Small intestine (tissue), 7 donors: ENCODE measurements around the gene TMOD2. TPM values are rescaled to one million over a fixed set of nuclear protein-coding genes. Genes with fewer than 3 reads are reported as not detected.

Experiments
- DNase-seq, 2 donors: peaks; one replicate each; pipeline versions ENCODE4 v3.0.0 to v3.0.0-alpha.2; 2013
- FAIRE-seq: peaks from 2 replicates; lab custom pipeline; 2012; peaks lifted over from hg19 to GRCh38; lab: Jason Lieb, UNC
- H3K27ac ChIP-seq, 3 donors: one replicate each; pipeline ENCODE4 v1.5.1; 2013; ENCODE audit warnings: low read length in 2 of 3, mild to moderate bottlenecking in 2 of 3, control low read depth in 1 of 3, inconsistent platforms in 1 of 3, low read depth in 1 of 3, moderate library complexity in 1 of 3
- H3K27me3 ChIP-seq, 3 donors: one replicate each; pipeline ENCODE4 v1.6.1; 2013; ENCODE audit warnings: low read length in 3 of 3, inconsistent platforms in 1 of 3; ENCODE audit not compliant: control insufficient read depth in 3 of 3, insufficient read depth in 3 of 3
- H3K36me3 ChIP-seq, 3 donors: one replicate each; pipeline ENCODE4 v1.6.1; 2013; ENCODE audit warnings: low read length in 3 of 3, inconsistent platforms in 1 of 3, low read depth in 1 of 3, mild to moderate bottlenecking in 1 of 3, moderate library complexity in 1 of 3; ENCODE audit not compliant: control insufficient read depth in 3 of 3, insufficient read depth in 2 of 3
- H3K4me1 ChIP-seq, 3 donors: one replicate each; pipeline ENCODE4 v1.6.1; 2013; ENCODE audit warnings: low read length in 2 of 3, inconsistent platforms in 1 of 3, low read depth in 1 of 3, mild to moderate bottlenecking in 1 of 3, moderate library complexity in 1 of 3; ENCODE audit not compliant: control insufficient read depth in 3 of 3, insufficient read depth in 2 of 3
- H3K4me3 ChIP-seq, 3 donors: one replicate each; pipeline ENCODE4 v1.5.1; 2013; ENCODE audit warnings: low read length in 3 of 3, control low read depth in 1 of 3, inconsistent platforms in 1 of 3, low read depth in 1 of 3, mild to moderate bottlenecking in 1 of 3, moderate library complexity in 1 of 3
- H3K9me3 ChIP-seq, 2 donors: one replicate each; pipeline ENCODE4 v1.6.1; 2013; ENCODE audit warnings: low read depth in 1 of 2, low read length in 1 of 2; ENCODE audit not compliant: control insufficient read depth in 2 of 2, insufficient read depth in 1 of 2
- WGBS, 3 donors: extraction: QIAGEN DNeasy Blood & Tissue Kit; methylation state at CpG; one replicate each; pipeline ENCODE4 v1.1.7; 2013; 5-methylcytosine and 5-hydroxymethylcytosine counted together
- polyA plus RNA-seq, 4 donors: library from polyadenylated mRNA; stranded (reverse) in 3 of 4; unstranded in 1 of 4; fragments of 200-250 nt in 3 of 4; fragments of 120-200 nt in 1 of 4; gene quantifications; one replicate each; pipeline versions ENCODE4 v1.2.1 to v1.2.3, GENCODE V29; 2013
- donor health status: healthy with polysubstance abuse.
- donor health status: control.
- donor health status: control.
- donor health status: Bipolar disorder and iron deficiency.
- donor health status: healthy.

Gene TMOD2
- polyA plus RNA-seq, 4 donors, result 0.45 to 4.5 (median 1.9) TPM

DNA sequence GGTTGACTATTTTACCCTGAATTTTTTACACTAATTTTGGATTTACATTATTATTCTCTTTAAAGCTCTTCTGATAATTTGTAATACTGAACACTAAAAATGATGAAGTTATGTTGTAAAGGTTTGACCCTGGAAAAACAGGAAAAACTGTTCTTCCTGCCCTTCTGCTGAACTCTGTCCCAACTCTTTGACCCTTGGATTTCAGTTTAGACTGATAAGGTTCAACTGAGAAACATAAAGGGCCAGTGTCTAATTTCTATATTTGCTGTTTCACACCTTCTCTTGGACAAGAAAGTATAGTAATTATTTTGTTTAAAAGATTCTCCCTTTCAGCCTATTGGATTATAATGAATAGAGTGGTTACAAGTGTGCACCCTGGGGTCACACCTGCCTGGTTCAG is 65.2 kb downstream of the TMOD2 start:
- peaks cover 0 to 3% of the 10 kb centered on the region in 2 donors for H3K9me3 ChIP-seq
- FAIRE-seq (no peak), DNase-seq (peak; percentile 80 to 83)
- peaks cover 0 to 11% (median 0%) of the 10 kb centered on the region in 3 donors for H3K4me1 ChIP-seq
- H3K4me3 ChIP-seq, result no peak overlapping the region
- no peaks in the 10 kb centered on the region for H3K27me3 ChIP-seq
- no peak overlapping the region for H3K27ac ChIP-seq
- H3K36me3 ChIP-seq, result no peaks in the 10 kb centered on the region

DNA sequence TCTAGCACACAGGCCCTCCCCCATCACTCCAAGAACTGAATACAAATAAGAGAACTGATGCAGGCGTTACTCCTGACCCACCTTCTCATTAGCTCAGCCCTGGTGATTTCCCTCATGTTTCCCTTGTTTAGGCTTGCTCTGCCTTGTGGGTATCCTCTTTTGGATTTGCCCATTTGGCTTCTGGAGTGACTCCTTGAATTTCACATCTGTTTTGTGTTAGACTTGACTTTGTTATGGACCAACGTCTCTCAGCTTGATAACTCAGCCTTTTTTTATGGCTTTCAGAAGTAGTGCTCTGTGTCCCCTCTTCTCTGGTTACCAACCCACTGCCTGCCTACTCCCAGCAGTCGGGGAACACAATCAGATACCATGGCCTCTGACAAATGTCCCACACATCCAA is 66.8 kb downstream of the TMOD2 start:
- peaks cover 0 to 4% of the 10 kb centered on the region in 2 donors for H3K9me3 ChIP-seq
- no peak for DNase-seq
- no peak for FAIRE-seq
- WGBS, 3 donors, result 75 to 85% (median 84%) methylated on average over 3 of the region's 3 CpGs
- H3K4me1 ChIP-seq, result peaks cover 0 to 11% (median 0%) of the 10 kb centered on the region in 3 donors
- H3K4me3 ChIP-seq, result no peak overlapping the region
- no peaks in the 10 kb centered on the region for H3K27me3 ChIP-seq
- H3K27ac ChIP-seq, result no peak overlapping the region
- H3K36me3 ChIP-seq, result no peaks in the 10 kb centered on the region

DNA sequence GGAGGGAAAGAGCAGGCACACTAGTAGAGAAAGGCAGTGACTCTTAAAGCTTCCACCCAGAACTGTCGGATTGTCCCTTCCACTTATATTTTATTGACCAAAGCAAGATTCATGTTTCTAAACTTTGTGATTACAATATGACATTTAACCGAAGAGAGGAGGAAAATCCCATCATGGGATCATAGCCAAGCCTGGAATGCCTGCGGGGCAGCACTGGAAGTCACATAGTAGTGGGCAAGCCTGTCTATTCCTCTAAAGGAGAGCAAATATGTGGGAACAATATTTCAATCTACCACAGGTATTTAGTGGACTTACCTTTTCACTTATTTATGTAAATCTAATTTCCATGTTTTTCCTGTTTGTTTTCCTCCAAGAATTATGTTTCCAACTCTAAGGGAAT is 74.3 kb downstream of the TMOD2 start:
- Histone ChIP-seq H3K4me3 (no peak overlapping the region), H3K4me1 (no peaks in the 10 kb centered on the region), H3K36me3 (no peaks in the 10 kb centered on the region), H3K27ac (no peak overlapping the region), H3K27me3 (no peaks in the 10 kb centered on the region), H3K9me3 (peaks cover 0 to 4% of the 10 kb centered on the region in 2 donors)
- FAIRE-seq (no peak), DNase-seq (no peak)
- WGBS, 3 donors, result 78 to 84% (median 78%) methylated on average over 3 of the region's 3 CpGs

- Histone ChIP-seq H3K4me1 (peaks cover 0 to 5% (median 3%) of the 10 kb centered on the region in 3 donors), H3K4me3 (no peak overlapping the region), H3K9me3 (no peaks in the 10 kb centered on the region), H3K36me3 (peaks cover 0 to 3% (median 0%) of the 10 kb centered on the region in 3 donors), H3K27me3 (no peaks in the 10 kb centered on the region), H3K27ac (no peak overlapping the region)
- no peak for FAIRE-seq
- WGBS, 3 donors, result 81 to 83% (median 83%) methylated on average over 9 of the region's 9 CpGs
- DNase-seq, result no peak
These were observed 77.4 kb downstream of the TMOD2 start for GRCh38 chr15:51828621-51829375.

- no peak for FAIRE-seq
- Histone ChIP-seq H3K9me3 (no peaks in the 10 kb centered on the region), H3K4me1 (peaks cover 0 to 5% (median 3%) of the 10 kb centered on the region in 3 donors), H3K36me3 (peaks cover 0 to 3% (median 0%) of the 10 kb centered on the region in 3 donors), H3K27me3 (no peaks in the 10 kb centered on the region), H3K27ac (peak within 1 kb of the TSS; percentile 93 to 98 (median 98)), H3K4me3 (peak within 1 kb of the TSS; percentile 87 to 94 (median 93))
- peak; percentile 90 to 95 for DNase-seq
- 2% methylated on average over 61 to 89 of the region's 89 CpGs for WGBS, 3 donors
These were observed 78.2 kb downstream of the TMOD2 start, which contains the start of gene TMOD3 for GRCh38 chr15:51829376-51830275. Gene TMOD3, plus strand, starts transcription at chr15:51829653. Its CDS starts 33,232 bp downstream, at chr15:51862885.

DNA sequence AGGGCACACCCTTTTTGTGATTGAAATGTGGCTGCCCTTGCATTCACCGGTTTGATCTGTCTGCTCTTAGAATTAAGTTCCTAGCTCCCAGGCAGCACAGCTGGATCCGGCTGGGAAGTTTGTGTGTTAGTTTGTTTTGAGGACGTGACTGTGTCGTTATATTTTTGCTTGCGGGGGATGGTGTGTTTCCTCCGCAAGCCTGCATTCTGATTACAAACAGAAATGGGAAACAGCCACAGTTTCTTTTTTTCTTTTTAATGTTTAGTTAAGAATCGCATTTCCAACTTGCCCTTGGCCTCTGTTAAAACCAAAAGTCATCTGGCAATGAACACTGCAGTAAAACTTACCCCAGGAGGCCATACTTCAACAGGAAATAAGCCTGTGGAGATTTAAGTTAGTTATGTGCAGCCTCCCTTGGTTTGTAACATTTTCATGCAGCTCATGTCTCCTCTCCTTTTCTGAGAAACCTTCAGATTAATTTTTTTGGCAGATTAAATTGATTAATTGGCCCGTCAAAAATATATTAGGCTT is 78.9 kb downstream of the TMOD2 start:
- DNase-seq (peak in 1 of 2 donors; percentile 41), FAIRE-seq (no peak)
- WGBS, 3 donors, result 0 to 1% (median 1%) methylated on average over 8 of the region's 8 CpGs
- Histone ChIP-seq H3K36me3 (peaks cover 0 to 3% (median 0%) of the 10 kb centered on the region in 3 donors), H3K4me3 (peak overlapping the region; percentile 87 to 94 (median 93)), H3K27me3 (no peaks in the 10 kb centered on the region), H3K4me1 (peaks cover 0 to 5% (median 3%) of the 10 kb centered on the region in 3 donors), H3K9me3 (no peaks in the 10 kb centered on the region), H3K27ac (peak overlapping the region; percentile 93 to 98 (median 98))

DNA sequence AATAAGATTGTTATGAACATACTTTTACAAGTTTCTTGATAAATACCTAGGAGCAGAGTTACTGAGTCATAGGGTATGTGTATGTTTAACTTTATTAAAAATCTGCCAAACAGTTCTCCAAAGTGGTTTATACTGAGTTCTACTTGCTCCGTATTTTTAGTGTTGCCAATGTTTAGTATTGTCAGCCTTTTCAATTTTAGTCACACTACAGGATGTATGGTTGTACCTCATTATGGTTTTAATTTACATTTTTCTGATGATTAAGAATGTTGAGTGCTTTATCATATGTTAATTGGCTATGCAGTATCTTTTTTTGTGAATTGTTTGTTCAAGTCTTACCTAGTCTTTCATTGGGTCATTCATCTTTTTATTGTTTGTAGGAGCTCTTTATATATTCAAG is 82.4 kb downstream of the TMOD2 start:
- 67 to 77% (median 75%) methylated on average over 1 of the region's 1 CpG for WGBS, 3 donors
- peaks cover 0 to 3% (median 0%) of the 10 kb centered on the region in 3 donors for H3K36me3 ChIP-seq
- no peak for FAIRE-seq

GRCh38 chr15:51837792-51838251 is 86.4 kb downstream of the TMOD2 start:
- 44 to 69% (median 56%) methylated on average over 4 of the region's 4 CpGs for WGBS, 3 donors
- Histone ChIP-seq H3K9me3 (no peaks in the 10 kb centered on the region), H3K4me3 (no peak overlapping the region), H3K4me1 (peaks cover 6 to 25% (median 20%) of the 10 kb centered on the region in 3 donors), H3K27me3 (no peaks in the 10 kb centered on the region), H3K27ac (no peak overlapping the region), H3K36me3 (no peaks in the 10 kb centered on the region)
- FAIRE-seq (no peak), DNase-seq (peak in 1 of 2 donors; percentile 35)

More for the DNA sequence above, 82.4 kb downstream of the TMOD2 start:
- Histone ChIP-seq H3K27ac (no peak overlapping the region), H3K4me3 (no peak overlapping the region), H3K9me3 (no peaks in the 10 kb centered on the region), H3K4me1 (peaks cover 0 to 19% (median 7%) of the 10 kb centered on the region in 3 donors), H3K27me3 (no peaks in the 10 kb centered on the region)
- DNase-seq, result no peak
